Measurements from ENCODE around the gene MPRIP.

Gene MPRIP

DNA sequence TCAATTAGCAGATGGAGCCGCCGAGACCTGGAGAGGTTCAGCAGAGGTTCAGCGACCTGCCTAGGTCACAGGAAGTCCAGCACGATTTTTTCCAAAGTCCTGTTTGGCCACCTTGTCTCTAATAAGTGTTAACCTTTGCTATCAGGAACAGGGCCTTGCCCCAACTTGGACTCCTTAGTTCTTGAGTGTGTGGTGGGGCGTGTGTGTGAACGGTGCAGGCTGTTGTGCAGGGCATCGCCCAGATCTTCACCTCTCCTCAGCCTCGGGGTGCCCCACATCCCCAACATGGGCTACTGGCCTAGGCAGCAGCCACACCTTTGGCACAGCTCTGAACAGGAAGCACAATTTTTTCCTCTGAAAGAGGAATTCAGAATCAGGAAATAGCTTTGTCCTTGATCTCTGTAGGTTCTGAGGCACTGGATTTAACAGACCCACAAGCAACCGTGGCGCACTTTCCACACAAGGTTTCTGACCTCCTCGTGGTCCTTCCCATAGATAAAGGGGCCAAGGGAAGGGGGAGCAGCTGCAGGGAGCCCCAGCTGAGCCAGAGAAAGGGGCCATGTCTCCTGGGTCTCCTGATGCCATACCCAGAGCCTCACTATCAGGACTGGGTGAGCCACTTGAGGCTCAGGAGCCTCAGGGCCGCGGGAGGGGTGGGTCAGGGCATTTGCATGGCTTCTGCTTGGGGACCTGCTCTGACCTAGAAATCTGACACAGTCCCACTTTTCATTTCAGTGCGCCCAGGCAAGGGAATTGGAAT is 10.4 kb downstream of the MPRIP start:
- DNase-seq (ENCODE audit: low read depth, low spot score) = no peak

DNA sequence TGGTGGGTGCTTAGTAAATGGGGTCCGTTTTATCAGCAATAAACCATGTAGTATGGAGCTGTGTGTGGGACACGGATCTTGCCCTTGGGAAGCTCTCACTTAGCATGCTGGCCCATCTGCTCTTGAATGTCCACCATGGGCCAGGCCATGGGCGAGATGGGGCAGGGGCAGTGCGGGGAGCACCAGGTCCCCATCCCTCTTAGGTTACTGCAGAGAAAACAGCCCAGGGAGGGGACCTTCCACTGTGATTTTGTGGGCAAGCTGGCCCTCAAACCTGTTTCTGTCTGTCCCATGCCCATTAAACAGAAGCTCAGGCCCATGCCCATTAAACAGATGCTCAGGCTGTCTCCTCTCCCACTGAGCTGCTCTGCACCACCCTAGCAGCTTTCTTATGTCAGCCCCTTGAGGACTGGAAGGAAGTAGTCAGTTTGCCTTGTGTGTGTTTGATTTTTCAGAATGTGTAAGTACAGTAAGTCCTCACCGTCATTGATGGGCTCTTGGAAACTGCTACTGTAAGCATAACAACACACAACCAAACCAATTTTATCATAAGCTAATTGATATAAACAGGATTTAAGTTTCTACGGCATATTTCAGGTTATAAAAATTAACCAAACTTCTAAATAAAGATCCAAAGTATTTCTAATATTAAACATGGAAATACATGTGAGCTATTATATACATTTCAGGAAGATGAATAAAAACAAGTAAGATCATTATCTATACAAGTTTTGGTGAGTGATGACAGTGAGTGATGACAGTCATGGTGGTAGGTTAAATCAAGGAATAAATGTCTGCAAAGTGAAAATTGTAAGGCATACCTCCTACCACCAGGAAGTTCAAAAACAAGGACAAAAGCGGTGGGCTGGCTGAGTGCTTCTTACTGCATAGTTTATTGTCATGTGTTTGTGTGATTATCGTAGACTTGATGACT is 11.5 kb downstream of the MPRIP start:
- TF ChIP-seq, protein P1, sequence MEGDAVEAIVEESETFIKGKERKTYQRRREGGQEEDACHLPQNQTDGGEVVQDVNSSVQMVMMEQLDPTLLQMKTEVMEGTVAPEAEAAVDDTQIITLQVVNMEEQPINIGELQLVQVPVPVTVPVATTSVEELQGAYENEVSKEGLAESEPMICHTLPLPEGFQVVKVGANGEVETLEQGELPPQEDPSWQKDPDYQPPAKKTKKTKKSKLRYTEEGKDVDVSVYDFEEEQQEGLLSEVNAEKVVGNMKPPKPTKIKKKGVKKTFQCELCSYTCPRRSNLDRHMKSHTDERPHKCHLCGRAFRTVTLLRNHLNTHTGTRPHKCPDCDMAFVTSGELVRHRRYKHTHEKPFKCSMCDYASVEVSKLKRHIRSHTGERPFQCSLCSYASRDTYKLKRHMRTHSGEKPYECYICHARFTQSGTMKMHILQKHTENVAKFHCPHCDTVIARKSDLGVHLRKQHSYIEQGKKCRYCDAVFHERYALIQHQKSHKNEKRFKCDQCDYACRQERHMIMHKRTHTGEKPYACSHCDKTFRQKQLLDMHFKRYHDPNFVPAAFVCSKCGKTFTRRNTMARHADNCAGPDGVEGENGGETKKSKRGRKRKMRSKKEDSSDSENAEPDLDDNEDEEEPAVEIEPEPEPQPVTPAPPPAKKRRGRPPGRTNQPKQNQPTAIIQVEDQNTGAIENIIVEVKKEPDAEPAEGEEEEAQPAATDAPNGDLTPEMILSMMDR (IDR thresholded peaks at IDR 0.05; ENCODE audit: insufficient read depth, low read length, missing control alignments) = no peak
- no peak for DNase-seq (ENCODE audit: low read depth, low spot score)
- CTCF ChIA-PET = interaction anchor here (0.9 to 1.5 kb wide), 3 partner anchors 9 to 62 kb away, joined by 4 read pairs; no protein-coding TSS in a partner anchor
- no peak overlapping the region for H3K4me3 ChIP-seq (ENCODE audit: low read depth, low read length)
- POLR2A ChIA-PET = interaction anchor here (1.9 kb wide), 1 partner anchor 9 kb away, joined by 5 read pairs; no protein-coding TSS in a partner anchor

More for the DNA sequence above, 10.4 kb downstream of the MPRIP start:
- TF ChIP-seq, protein P1 (IDR thresholded peaks at IDR 0.05; ENCODE audit: insufficient read depth, low read length, missing control alignments) = no peak
- ChIA-PET POLR2A (no interaction called here), CTCF (interaction anchor here (0.9 to 1.5 kb wide), 5 partner anchors 8 to 61 kb away, joined by 3 to 5 read pairs (median 4); no protein-coding TSS in a partner anchor)
- no peak overlapping the region for H3K4me3 ChIP-seq (ENCODE audit: low read depth, low read length)

DNA sequence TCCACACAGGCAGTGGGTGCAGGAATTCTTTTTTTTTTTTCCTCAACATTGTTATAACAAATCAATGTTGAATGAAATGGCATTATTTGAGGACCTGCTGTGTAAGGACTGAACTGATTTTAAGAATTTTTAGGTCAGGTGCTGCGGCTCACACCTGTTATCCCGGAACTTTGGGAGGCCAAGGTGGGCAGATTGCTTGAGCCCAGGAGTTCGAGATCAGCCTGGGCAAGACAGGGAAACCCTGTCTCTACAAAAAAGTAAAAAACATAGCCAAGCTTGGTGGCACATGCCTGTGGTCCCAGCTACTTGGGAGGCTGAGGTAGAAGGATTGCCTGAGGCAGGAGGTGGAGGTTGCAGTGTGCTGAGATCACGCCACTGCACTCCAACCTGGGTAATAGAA is 12.4 kb downstream of the MPRIP start:
- no peak overlapping the region for H3K4me3 ChIP-seq (ENCODE audit: low read depth, low read length)
- CTCF ChIA-PET = interaction anchor here (1.1 kb wide), 1 partner anchor 301 kb away, joined by 3 read pairs; no protein-coding TSS in a partner anchor
- TF ChIP-seq, protein P1 (IDR thresholded peaks at IDR 0.05; ENCODE audit: insufficient read depth, low read length, missing control alignments) = no peak
- POLR2A ChIA-PET = interaction anchor here (1.9 kb wide), 1 partner anchor 10 kb away, joined by 5 read pairs; no protein-coding TSS in a partner anchor
- DNase-seq (ENCODE audit: low read depth, low spot score) = no peak

DNA sequence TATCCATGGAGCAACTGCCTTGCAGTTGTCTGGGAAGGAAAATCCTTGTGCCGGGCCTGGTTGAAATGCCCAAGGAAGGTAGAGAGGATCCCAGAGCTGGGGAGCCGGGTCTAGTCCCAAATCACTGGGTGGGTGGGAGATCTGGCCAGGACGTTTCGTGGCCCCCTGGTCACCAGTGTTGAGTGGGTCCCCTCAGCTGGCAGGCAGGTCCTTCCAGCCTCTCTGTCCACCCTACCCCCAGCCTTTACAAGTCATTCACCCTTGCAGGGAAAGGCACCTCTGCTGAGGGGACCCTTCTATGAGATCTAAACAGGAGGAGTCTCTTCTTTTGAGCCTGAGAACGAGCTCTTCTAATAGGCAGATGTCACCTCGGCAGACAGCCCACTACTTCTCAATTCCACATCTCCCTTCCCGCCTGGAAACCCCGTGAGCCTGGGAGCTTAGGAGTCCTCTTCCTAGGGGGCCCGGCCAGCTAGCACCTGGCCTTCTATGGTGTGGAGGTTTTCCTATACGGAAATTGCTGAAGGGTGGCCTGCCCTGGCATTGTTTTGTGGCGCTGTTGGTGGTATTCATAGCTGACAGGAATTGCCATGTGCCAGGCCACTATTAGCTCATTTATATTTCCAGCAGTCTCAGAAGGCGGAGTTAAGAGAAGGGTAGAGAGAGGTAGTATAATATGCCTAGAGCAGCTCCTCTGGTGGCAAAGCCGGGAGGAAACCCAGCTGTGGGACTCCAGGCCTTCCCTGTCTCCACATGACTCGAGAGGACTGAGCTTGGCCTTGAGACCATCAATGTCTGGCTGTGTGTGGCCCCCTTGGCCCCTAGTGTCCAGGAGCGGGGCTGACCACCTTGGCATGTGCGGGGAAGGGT is 13.3 kb downstream of the MPRIP start:
- ChIA-PET CTCF (interaction anchor here (1.0 to 1.5 kb wide), 5 partner anchors 8 to 300 kb away, joined by 3 to 6 read pairs (median 3); no protein-coding TSS in a partner anchor), POLR2A (interaction anchor here (1.2 kb wide), 1 partner anchor 10 kb away, joined by 4 read pairs; no protein-coding TSS in a partner anchor)
- no peak overlapping the region for H3K4me3 ChIP-seq (ENCODE audit: low read depth, low read length)
- TF ChIP-seq, protein P1 (IDR thresholded peaks at IDR 0.05; ENCODE audit: insufficient read depth, low read length, missing control alignments) = no peak
- DNase-seq (ENCODE audit: low read depth, low spot score) = no peak

DNA sequence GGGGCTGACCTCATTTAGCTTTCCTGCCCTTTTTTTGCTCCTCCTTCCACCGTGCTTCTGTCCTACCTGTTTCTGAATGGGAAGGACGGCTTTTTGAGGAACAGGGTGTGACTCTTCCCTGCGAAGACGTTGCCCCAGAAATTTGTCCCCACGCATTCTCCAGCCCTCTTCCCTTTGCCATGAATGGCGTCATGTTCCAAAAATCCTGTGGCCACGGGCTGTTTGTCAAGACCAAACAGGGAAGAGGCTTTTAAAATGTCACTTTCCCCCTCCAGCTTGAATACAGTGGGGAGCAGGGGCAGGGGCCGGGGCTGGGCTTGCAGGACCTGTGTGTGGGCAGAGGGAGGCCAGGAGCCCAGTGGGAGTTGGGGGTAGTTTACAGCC is 13.9 kb downstream of the MPRIP start:
- POLR2A ChIA-PET = interaction anchor here (1.2 kb wide), 1 partner anchor 11 kb away, joined by 4 read pairs; no protein-coding TSS in a partner anchor
- CTCF ChIA-PET = interaction anchor here (1.0 to 1.5 kb wide), 4 partner anchors 9 to 58 kb away, joined by 3 to 6 read pairs (median 4); no protein-coding TSS in a partner anchor

More for the DNA sequence above, 13.9 kb downstream of the MPRIP start:
- TF ChIP-seq, protein P1 (IDR thresholded peaks at IDR 0.05; ENCODE audit: insufficient read depth, low read length, missing control alignments) = no peak
- no peak overlapping the region for H3K4me3 ChIP-seq (ENCODE audit: low read depth, low read length)
- DNase-seq (ENCODE audit: low read depth, low spot score) = no peak

Measured in AG04449 (cell line).